Measurements from ENCODE around the gene TRIP10. TPM values are rescaled to one million over a fixed set of nuclear protein-coding genes. Genes with fewer than 3 reads are reported as not detected.

Gene TRIP10
- total and polyA plus RNA-seq, 9 donors, result 57.3 to 149 (median 106) TPM

DNA sequence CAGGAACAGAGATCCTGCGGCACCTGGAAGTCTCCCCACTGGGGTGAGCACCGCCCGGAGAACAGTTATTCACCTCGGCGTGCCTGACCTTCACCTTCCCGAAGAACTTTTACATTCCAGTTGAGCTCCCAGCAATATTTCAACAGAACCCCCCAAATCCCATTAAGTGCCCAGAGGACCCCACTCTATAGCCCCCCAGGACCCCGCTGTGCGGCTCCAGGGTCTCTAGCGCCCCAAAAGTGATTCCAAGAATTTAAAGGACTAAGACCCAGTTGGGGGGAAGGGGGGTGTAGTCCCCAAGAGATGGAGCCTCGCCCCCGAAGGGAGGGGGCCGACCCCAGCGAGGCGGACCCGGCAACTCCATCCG is 2.6 kb upstream of the TRIP10 start:
- Histone ChIP-seq H3K4me3 (peak overlapping the region; percentile 92), H3K36me3 (no peaks in the 10 kb centered on the region), H3K9me3 (no peaks in the 10 kb centered on the region), H3K4me1 (ENCODE audit: insufficient read depth) (peaks cover 18% of the 10 kb centered on the region), H3K27ac (peak overlapping the region; percentile 98 to 99), H3K27me3 (no peaks in the 10 kb centered on the region)
- TF ChIP-seq CTCF (IDR thresholded peaks at IDR 0.05), result peak in 1 of 3 donors; percentile 6
- no peak for TF ChIP-seq EP300 (IDR thresholded peaks at IDR 0.05)
- no peak for TF ChIP-seq POLR2A (IDR thresholded peaks at IDR 0.05)
- intact Hi-C loops (cut with DNase I), result no loop called here
- peak in 1 of 5 donors; percentile 52 for DNase-seq
- 0% methylated on average over 13 to 16 of the region's 16 CpGs for WGBS, 3 donors

DNA sequence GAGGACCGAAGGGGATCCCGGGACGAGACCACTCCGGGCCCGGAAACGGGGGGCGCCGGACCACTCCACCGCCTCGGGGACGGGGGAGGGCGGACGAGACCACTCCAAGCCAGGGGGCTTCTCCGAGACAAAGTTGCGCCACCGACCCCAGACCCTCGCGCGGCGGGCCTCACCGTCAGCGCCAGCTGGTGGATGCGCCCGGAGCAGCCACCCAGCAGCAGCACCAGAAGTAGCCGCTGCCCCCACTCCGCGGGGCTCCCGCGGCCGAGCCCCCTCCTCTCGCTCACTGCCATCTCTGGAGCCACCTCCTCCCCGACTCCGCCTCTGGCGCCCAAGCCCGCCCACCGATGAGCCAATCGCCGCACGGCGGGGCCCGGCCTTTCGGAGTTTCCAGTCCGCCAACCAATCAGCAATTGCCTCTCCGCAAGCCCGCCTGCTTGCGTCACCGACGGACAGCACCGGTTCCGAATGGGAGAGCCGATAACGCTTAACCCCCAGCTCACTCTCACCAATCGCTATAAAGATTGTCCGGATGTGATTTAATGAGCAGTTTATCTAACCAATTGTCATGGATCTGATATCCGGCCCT is 2.1 kb upstream of the TRIP10 start, which contains the start of gene GPR108:
GPR108 (minus strand) TSS at position 297 of the 589 bp plus-strand sequence; CDS start at position 293, 4 bp downstream.
- Histone ChIP-seq H3K27ac (peak within 1 kb of the TSS; percentile 98 to 99), H3K4me1 (ENCODE audit: insufficient read depth) (peaks cover 18% of the 10 kb centered on the region), H3K9me3 (no peaks in the 10 kb centered on the region), H3K36me3 (no peaks in the 10 kb centered on the region), H3K4me3 (peak within 1 kb of the TSS; percentile 92), H3K27me3 (no peaks in the 10 kb centered on the region)
- peak in 1 of 3 donors; percentile 13 for TF ChIP-seq CTCF (IDR thresholded peaks at IDR 0.05)
- peak; percentile 57 for TF ChIP-seq POLR2A (IDR thresholded peaks at IDR 0.05)
- TF ChIP-seq EP300 (IDR thresholded peaks at IDR 0.05), result no peak
- peak; percentile 99 to 100 (median 100) for DNase-seq
- 0% methylated on average over 31 to 55 of the region's 55 CpGs for WGBS, 3 donors
- intact Hi-C loops (cut with DNase I), result no loop called here

- TF ChIP-seq EP300 (IDR thresholded peaks at IDR 0.05) (no peak), POLR2A (IDR thresholded peaks at IDR 0.05) (peak; percentile 49), CTCF (IDR thresholded peaks at IDR 0.05) (peak; percentile 38 to 65 (median 46))
- Histone ChIP-seq H3K4me3 (peak overlapping the region; percentile 31), H3K27me3 (no peaks in the 10 kb centered on the region), H3K9me3 (no peaks in the 10 kb centered on the region), H3K4me1 (ENCODE audit: insufficient read depth) (peaks cover 20% of the 10 kb centered on the region), H3K27ac (peak overlapping the region; percentile 86 to 89), H3K36me3 (no peaks in the 10 kb centered on the region)
- intact Hi-C loops (cut with DNase I), result no loop called here
- WGBS, 3 donors, result 13 to 14% (median 14%) methylated on average over 13 of the region's 13 CpGs
- peak; percentile 94 to 99 (median 98) for DNase-seq
Measured at GRCh38 chr19:6737873-6738786, 1.4 kb upstream of the TRIP10 start.

- H3K4me3 ChIP-seq, result peak overlapping the region; percentile 31
- TF ChIP-seq POLR2A (IDR thresholded peaks at IDR 0.05), result peak; percentile 1
- no peak for TF ChIP-seq CTCF (IDR thresholded peaks at IDR 0.05)
- TF ChIP-seq EP300 (IDR thresholded peaks at IDR 0.05), result no peak
Measured at GRCh38 chr19:6738787-6739389, 592 bp upstream of the TRIP10 start.

More at GRCh38 chr19:6738787-6739389, 592 bp upstream of the TRIP10 start:
- Histone ChIP-seq H3K27me3 (no peaks in the 10 kb centered on the region), H3K27ac (peak overlapping the region; percentile 86 to 89), H3K4me1 (ENCODE audit: insufficient read depth) (peaks cover 20% of the 10 kb centered on the region), H3K9me3 (no peaks in the 10 kb centered on the region), H3K36me3 (no peaks in the 10 kb centered on the region)
- DNase-seq, result peak; percentile 67 to 80 (median 75)
- 4 to 6% (median 6%) methylated on average over 24 of the region's 24 CpGs for WGBS, 3 donors
- intact Hi-C loops (cut with DNase I), result no loop called here

Data from ovary (tissue), 9 donors.